Testis (tissue), 3 donors: ENCODE measurements around the gene VSTM2B. TPM values are rescaled to one million over a fixed set of nuclear protein-coding genes. Genes with fewer than 3 reads are reported as not detected.
A peak's percentile ranks its signal among the peaks of the same experiment; 100 is the strongest.

ENCODE experiments used
- DNase-seq: peaks from one replicate; pipeline ENCODE4 v3.0.0-alpha.2; 2019
- H3K27ac ChIP-seq, 2 donors: fragments of 200-600 bp; sonication (generic); one replicate each; pipeline ENCODE4 v1.5.1; 2019
- H3K27me3 ChIP-seq: fragments of 200-600 bp; sonication (generic); one replicate; pipeline ENCODE4 v1.5.1; 2019
- H3K36me3 ChIP-seq: fragments of 200-600 bp; sonication (generic); one replicate; pipeline ENCODE4 v1.5.1; 2017; ENCODE audit warnings: low read depth; ENCODE audit errors: missing control alignments
- H3K4me1 ChIP-seq: fragments of 200-600 bp; sonication (generic); one replicate; pipeline ENCODE4 v1.5.1; 2019
- H3K4me3 ChIP-seq, 2 donors: fragments of 200-600 bp; sonication (generic); one replicate each; pipeline ENCODE4 v1.5.1; 2017 to 2019
- H3K9me3 ChIP-seq: fragments of 200-600 bp; sonication (generic); one replicate; pipeline ENCODE4 v1.5.1; 2017
- CTCF ChIP-seq, 3 experiments: fragments of 450-650 bp in 2 of 3; fragments of 200-600 bp in 1 of 3; sonication (generic) in 1 of 3; IDR thresholded peaks; one replicate each; pipeline ENCODE4 v1.5.1; 2016 to 2019; ENCODE audit warnings: antibody characterized with exemption in 3 of 3, mild to moderate bottlenecking in 2 of 3, moderate library complexity in 1 of 3
- POLR2A ChIP-seq: fragments of 450-650 bp; IDR thresholded peaks from one replicate; pipeline ENCODE4 v1.6.1; 2017; ENCODE audit warnings: antibody characterized with exemption, mild to moderate bottlenecking, moderate library complexity
- WGBS, 2 donors: methylation state at CpG; one replicate each; pipeline ENCODE4 v1.1.5; 2018; 5-methylcytosine and 5-hydroxymethylcytosine counted together
- intact Hi-C: fragments of 100-400 bp; cut with DNase I; formaldehyde crosslinking; loops from one replicate; pipeline ENCODE4 v1.15.1; 2023; ENCODE audit warnings: low total_unique reads
- polyA plus RNA-seq: library from polyadenylated mRNA; stranded (reverse); fragments of 350-450 nt; fragmentation: Illumina TruSeq; extraction: RNeasy Lipid Tissue Mini Kit (QIAGEN cat#74804); gene quantifications from one replicate; pipeline ENCODE4 v1.2.3, GENCODE V29; 2014; ENCODE audit warnings: low read depth, low replicate concordance; ENCODE audit not compliant: insufficient read depth
- total RNA-seq, 2 donors: library from RNA; depleted of rRNA; stranded (reverse); fragments of >200 nt; gene quantifications; one replicate each; pipeline ENCODE4 v1.2.3, GENCODE V29; 2016

The VSTM2B gene
- total and polyA plus RNA-seq, 3 donors from 2014 or later = 0.50 to 0.62 TPM; not detected in 1

GRCh38 chr19:29524912-29525831 is 622 bp upstream of the VSTM2B start:
- Histone ChIP-seq H3K9me3 (no peaks in the 10 kb centered on the region), H3K36me3 (no peaks in the 10 kb centered on the region), H3K27ac (no peak overlapping the region), H3K4me3 (peak overlapping the region in 1 of 2 donors; percentile 31), H3K4me1 (peaks cover 23% of the 10 kb centered on the region), H3K27me3 (peaks cover 3% of the 10 kb centered on the region)
- WGBS, 2 donors = 1% methylated on average over 44 of the region's 80 CpGs; no CpG with 5 or more reads in 1 of the 2 donors
- no peak for DNase-seq
- TF ChIP-seq POLR2A (no peak), CTCF (IDR thresholded peaks at IDR 0.05) (no peak)
- intact Hi-C loops = no loop called here

DNA sequence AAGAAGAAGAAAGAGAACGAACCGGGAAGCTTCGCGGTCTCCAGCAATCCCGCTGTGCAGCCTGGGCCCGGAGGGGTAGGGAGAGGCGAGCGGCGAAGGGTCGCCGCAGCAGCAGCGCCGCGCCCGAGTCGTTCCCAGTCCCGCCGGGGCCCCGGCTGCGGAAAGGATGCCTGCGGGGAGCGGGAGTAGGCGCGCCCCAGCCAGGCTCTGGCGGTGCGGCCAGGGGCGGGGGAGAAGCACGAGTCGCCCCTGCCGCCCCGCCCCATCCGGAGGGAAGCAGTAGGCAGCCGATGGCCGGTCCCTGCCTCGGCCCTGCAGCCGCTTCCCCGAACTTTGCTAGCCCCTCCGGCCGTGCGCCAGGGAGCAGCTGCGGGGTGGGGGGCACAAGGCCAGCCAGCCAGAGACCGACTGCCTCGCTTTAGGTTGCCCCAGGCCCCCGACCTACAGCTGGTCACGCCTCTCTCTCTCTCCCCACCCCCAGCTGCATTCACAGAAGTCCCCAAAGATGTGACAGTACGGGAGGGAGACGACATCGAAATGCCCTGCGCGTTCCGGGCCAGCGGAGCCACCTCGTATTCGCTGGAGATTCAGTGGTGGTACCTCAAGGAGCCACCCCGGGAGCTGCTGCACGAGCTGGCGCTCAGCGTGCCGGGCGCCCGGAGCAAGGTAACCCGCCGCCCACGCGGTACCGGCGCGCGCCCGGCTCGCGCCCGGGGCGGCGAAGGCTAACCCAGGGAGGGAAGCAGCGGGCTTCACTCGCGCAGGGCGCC is 1.1 kb downstream of the VSTM2B start:
- Histone ChIP-seq H3K9me3 (no peaks in the 10 kb centered on the region), H3K4me1 (peaks cover 23% of the 10 kb centered on the region), H3K36me3 (no peaks in the 10 kb centered on the region), H3K4me3 (peak overlapping the region; percentile 2 to 12), H3K27ac (no peak overlapping the region), H3K27me3 (peaks cover 3% of the 10 kb centered on the region)
- no peak for TF ChIP-seq POLR2A
- no peak for TF ChIP-seq CTCF (IDR thresholded peaks at IDR 0.05)
- WGBS, 2 donors = 0 to 1% methylated on average over 22 to 75 of the region's 79 CpGs
- DNase-seq = no peak
- intact Hi-C loops = no loop called here

DNA sequence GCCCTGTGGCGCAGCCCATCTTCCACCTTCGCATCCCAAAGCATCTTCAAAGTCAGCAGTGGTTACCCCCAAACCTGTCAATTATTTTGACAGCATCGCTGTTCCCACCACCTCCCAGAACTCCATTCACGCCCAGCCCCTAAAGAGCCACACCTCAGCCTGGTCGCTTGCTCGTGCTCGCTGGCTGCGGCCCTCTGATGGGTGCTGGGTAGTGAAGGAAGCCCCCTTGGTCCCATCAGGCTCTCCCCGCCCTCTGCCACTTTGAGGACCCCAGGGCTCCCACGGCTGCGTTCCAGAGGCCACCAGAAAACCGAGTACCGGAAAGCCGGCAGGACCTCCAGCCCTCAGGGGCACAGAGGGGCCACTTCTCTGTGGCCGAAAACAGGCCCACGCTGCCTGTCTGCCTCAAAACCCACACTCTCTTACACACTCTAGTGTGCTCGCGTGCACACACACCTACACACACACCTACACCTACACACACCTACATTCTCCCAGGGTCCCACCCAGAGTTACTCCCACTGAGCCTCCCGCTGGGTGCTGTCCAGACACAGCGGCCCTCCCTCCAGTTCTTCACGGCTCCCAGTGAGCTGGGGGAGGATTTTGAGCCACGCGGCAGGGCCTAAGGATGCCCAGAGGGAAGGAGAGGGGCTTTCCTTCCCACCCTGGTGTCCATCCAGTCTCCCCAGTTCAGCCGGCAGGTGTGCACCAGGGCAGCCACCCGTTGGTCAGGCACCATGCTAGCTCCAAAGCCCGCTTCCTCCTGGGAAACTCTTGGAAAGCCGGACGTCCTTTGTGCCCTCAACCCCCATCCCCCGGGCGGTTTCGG is 1.9 kb downstream of the VSTM2B start:
- TF ChIP-seq POLR2A = no peak
- TF ChIP-seq CTCF (IDR thresholded peaks at IDR 0.05) = no peak
- peak overlapping the region in 1 of 2 donors; percentile 12 for H3K4me3 ChIP-seq
- H3K27me3 ChIP-seq = peaks cover 3% of the 10 kb centered on the region
- DNase-seq = no peak
- H3K4me1 ChIP-seq = peaks cover 23% of the 10 kb centered on the region
- intact Hi-C loops = no loop called here
- 13 to 16% methylated on average over 15 to 31 of the region's 31 CpGs for WGBS, 2 donors
- no peaks in the 10 kb centered on the region for H3K9me3 ChIP-seq
- no peaks in the 10 kb centered on the region for H3K36me3 ChIP-seq
- no peak overlapping the region for H3K27ac ChIP-seq

DNA sequence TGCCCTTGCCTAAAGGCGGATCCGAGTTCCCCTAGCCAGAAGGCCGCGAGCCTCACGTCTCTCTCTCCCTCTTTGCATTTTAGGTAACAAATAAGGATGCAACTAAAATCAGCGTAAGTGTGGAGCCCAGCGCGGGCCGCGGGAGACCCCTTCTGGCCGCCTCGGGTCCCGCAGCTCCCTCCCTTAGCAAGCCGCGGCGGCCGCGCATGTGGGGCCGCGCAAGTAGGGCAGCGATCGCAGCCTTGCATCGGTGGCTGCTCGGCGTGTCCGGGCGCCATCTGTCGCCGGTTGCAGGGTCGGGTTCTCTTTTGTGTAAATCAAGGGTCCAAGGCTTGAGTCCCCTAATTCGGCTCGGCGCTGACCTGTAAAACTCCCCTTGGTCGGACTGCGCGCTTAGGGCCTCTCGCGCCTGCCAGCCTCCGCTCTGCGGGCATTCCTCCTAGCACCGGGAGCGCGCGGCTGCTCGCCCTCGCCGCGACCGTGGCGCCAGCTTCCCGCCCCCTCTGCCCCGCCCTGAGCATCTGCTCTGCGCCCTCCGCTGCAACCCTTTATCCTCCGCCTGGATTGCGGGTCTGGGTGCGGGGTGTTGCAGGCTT is 2.7 kb downstream of the VSTM2B start:
- Histone ChIP-seq H3K4me3 (peak overlapping the region in 1 of 2 donors; percentile 15), H3K4me1 (peaks cover 23% of the 10 kb centered on the region), H3K27me3 (peaks cover 3% of the 10 kb centered on the region), H3K36me3 (no peaks in the 10 kb centered on the region), H3K9me3 (no peaks in the 10 kb centered on the region), H3K27ac (no peak overlapping the region)
- WGBS, 2 donors = 0 to 1% methylated on average over 4 to 57 of the region's 57 CpGs
- DNase-seq = peak; percentile 70
- TF ChIP-seq CTCF (IDR thresholded peaks at IDR 0.05) = peak; percentile 51 to 76 (median 66)
- TF ChIP-seq POLR2A = no peak
- intact Hi-C loops = no loop called here
